GM13977 (cell line): Measurements from ENCODE around the gene ATXN2.

Experiments
- DNase-seq: peaks from one replicate; pipeline ENCODE4 v3.0.0; 2012; ENCODE audit warnings: low spot score
- CTCF ChIP-seq: IDR thresholded peaks from 2 replicates; pipeline ENCODE4 v1.5.1; 2012; ENCODE audit warnings: mild to moderate bottlenecking, control low read depth; ENCODE audit not compliant: insufficient read depth; ENCODE audit errors: extremely low read depth, missing control alignments
- in situ Hi-C: fragments of 300-500 bp; cut with MboI; formaldehyde crosslinking; loops from one replicate; pipeline ENCODE4 v1.12.0; 2022; ENCODE audit warnings: low sequenced_read_pairs, low pct_unique_long_range_greater_than_20kb, mixed read lengths, inconsistent platforms; ENCODE audit not compliant: unreplicated experiment

ATXN2 gene

GRCh38 chr12:111418594-111418880, 180.6 kb downstream of the ATXN2 start:
- TF ChIP-seq CTCF, result no peak
- no peak for DNase-seq
- in situ Hi-C loops, result no loop called here

GRCh38 chr12:111417784-111418593, 181.1 kb downstream of the ATXN2 start:
- no peak for DNase-seq
- in situ Hi-C loops, result no loop called here

GRCh38 chr12:111417290-111417689, 181.8 kb downstream of the ATXN2 start:
- in situ Hi-C loops, result no loop called here
- no peak for DNase-seq

More at GRCh38 chr12:111417784-111418593, 181.1 kb downstream of the ATXN2 start:
- no peak for TF ChIP-seq CTCF

GRCh38 chr12:111414711-111415252, 184.3 kb downstream of the ATXN2 start:
- in situ Hi-C loops, result no loop called here
- no peak for TF ChIP-seq CTCF

More at GRCh38 chr12:111417290-111417689, 181.8 kb downstream of the ATXN2 start:
- no peak for TF ChIP-seq CTCF

GRCh38 chr12:111413442-111414086, 185.6 kb downstream of the ATXN2 start:
- TF ChIP-seq CTCF, result no peak
- in situ Hi-C loops, result no loop called here
- no peak for DNase-seq

More at GRCh38 chr12:111414711-111415252, 184.3 kb downstream of the ATXN2 start:
- DNase-seq, result no peak

- no peak for DNase-seq
- TF ChIP-seq CTCF, result no peak
- in situ Hi-C loops, result no loop called here
These were observed 186.2 kb downstream of the ATXN2 start for GRCh38 chr12:111412830-111413441.
